CD14-positive monocyte (primary cell): ENCODE results near the gene ADGRE3. TPM values are rescaled to one million over a fixed set of nuclear protein-coding genes. Genes with fewer than 3 reads are reported as not detected.

Experiments
- DNase-seq, 3 donors: peaks; one replicate each; pipeline ENCODE4 v3.0.0-alpha.2; 2011 to 2022
- H2AFZ ChIP-seq: 2 replicates; pipeline ENCODE4 v1.6.0; 2012; ENCODE audit warnings: mild to moderate bottlenecking, low read depth, low read length, inconsistent platforms; ENCODE audit not compliant: insufficient read depth, poor library complexity, severe bottlenecking
- H3K27ac ChIP-seq, 2 donors: 1 replicate in 1 of 2; 2 replicates in 1 of 2; pipeline ENCODE4 v1.5.1; 2012 to 2013; ENCODE audit warnings: low read length in 2 of 2, control low read depth in 1 of 2, inconsistent platforms in 1 of 2, low read depth in 1 of 2, mild to moderate bottlenecking in 1 of 2
- H3K27me3 ChIP-seq, 2 donors: one replicate each; pipeline versions ENCODE4 v1.6.0 to v1.6.1; 2011 to 2013; ENCODE audit warnings: low read length in 2 of 2; ENCODE audit not compliant: control insufficient read depth in 2 of 2, insufficient read depth in 2 of 2
- H3K36me3 ChIP-seq, 2 donors: replicated peaks in 1 of 2; 1 replicate in 1 of 2; 2 replicates in 1 of 2; pipeline versions ENCODE4 v1.5.1 to v1.6.1; 2012 to 2013; ENCODE audit warnings: low read length in 2 of 2, control low read depth in 1 of 2, inconsistent platforms in 1 of 2, mild to moderate bottlenecking in 1 of 2; ENCODE audit not compliant: insufficient read depth in 2 of 2, control insufficient read depth in 1 of 2
- H3K4me1 ChIP-seq, 2 donors: 1 replicate in 1 of 2; 2 replicates in 1 of 2; pipeline versions ENCODE4 v1.5.1 to v1.6.1; 2012 to 2013; ENCODE audit warnings: low read length in 2 of 2, control low read depth in 1 of 2, inconsistent platforms in 1 of 2, mild to moderate bottlenecking in 1 of 2, moderate library complexity in 1 of 2; ENCODE audit not compliant: insufficient read depth in 2 of 2, control insufficient read depth in 1 of 2
- H3K4me2 ChIP-seq: replicated peaks from 2 replicates; pipeline ENCODE3; 2012; ENCODE audit warnings: low read length, moderate library complexity, mild to moderate bottlenecking; ENCODE audit not compliant: poor library complexity, severe bottlenecking; ENCODE audit errors: extremely low read depth
- H3K4me3 ChIP-seq, 3 experiments: fragments of 200-600 bp in 1 of 3; sonication (generic) in 1 of 3; replicated peaks in 1 of 3; 1 replicate in 2 of 3; 2 replicates in 1 of 3; pipeline ENCODE4 v1.5.1; 2011 to 2013; ENCODE audit warnings: low read length in 3 of 3, mild to moderate bottlenecking in 3 of 3, control low read depth in 2 of 3, low read depth in 2 of 3, inconsistent platforms in 1 of 3, moderate library complexity in 1 of 3
- H3K79me2 ChIP-seq: 2 replicates; pipeline ENCODE4 v1.6.0; 2012; ENCODE audit warnings: mild to moderate bottlenecking, control low read depth, inconsistent platforms, low read length, moderate library complexity; ENCODE audit not compliant: insufficient read depth
- H3K9ac ChIP-seq: 2 replicates; pipeline ENCODE4 v1.6.0; 2017; ENCODE audit warnings: low read length, mild to moderate bottlenecking; ENCODE audit not compliant: insufficient read depth, poor library complexity, severe bottlenecking
- H3K9me3 ChIP-seq, 2 donors: replicated peaks in 1 of 2; 1 replicate in 1 of 2; 2 replicates in 1 of 2; pipeline versions ENCODE4 v1.5.1 to v1.6.1; 2012 to 2013; ENCODE audit warnings: low read length in 2 of 2, control low read depth in 1 of 2; ENCODE audit not compliant: control insufficient read depth in 1 of 2, insufficient read depth in 1 of 2
- H4K20me1 ChIP-seq: 2 replicates; pipeline ENCODE4 v1.6.0; 2012; ENCODE audit warnings: mild to moderate bottlenecking, low read length, control low read depth, moderate library complexity; ENCODE audit not compliant: insufficient read depth
- H3K27ac Mint-ChIP-seq, 7 donors: one replicate each; pipeline ENCODE4 v1.8.0; 2020; ENCODE audit warnings: mild to moderate bottlenecking in 7 of 7, mixed read lengths in 7 of 7, moderate library complexity in 6 of 7, inconsistent platforms in 2 of 7
- H3K27me3 Mint-ChIP-seq, 3 donors: one replicate each; pipeline ENCODE4 v1.8.0; 2021 to 2022; ENCODE audit warnings: low read depth in 3 of 3, mild to moderate bottlenecking in 3 of 3, mixed read lengths in 3 of 3, moderate library complexity in 3 of 3, inconsistent platforms in 1 of 3
- H3K36me3 Mint-ChIP-seq, 2 donors: one replicate each; pipeline ENCODE4 v1.8.0; 2020; ENCODE audit warnings: mixed read lengths in 2 of 2, inconsistent platforms in 1 of 2, mild to moderate bottlenecking in 1 of 2
- H3K4me1 Mint-ChIP-seq: one replicate; pipeline ENCODE4 v1.8.0; 2020; ENCODE audit warnings: mild to moderate bottlenecking, mixed read lengths
- H3K4me3 Mint-ChIP-seq, 2 donors: one replicate each; pipeline ENCODE4 v1.8.0; 2020; ENCODE audit warnings: mild to moderate bottlenecking in 2 of 2, mixed read lengths in 2 of 2, moderate library complexity in 1 of 2
- H3K9me3 Mint-ChIP-seq, 7 donors: one replicate each; pipeline ENCODE4 v1.8.0; 2020 to 2022; ENCODE audit warnings: mixed read lengths in 7 of 7, mild to moderate bottlenecking in 6 of 7, moderate library complexity in 6 of 7, inconsistent platforms in 2 of 7
- WGBS: methylation state at CpG from one replicate; pipeline ENCODE4 v1.1.5; 2013; ENCODE audit warnings: missing lambda C conversion rate; ENCODE audit not compliant: insufficient coverage; 5-methylcytosine and 5-hydroxymethylcytosine counted together
- intact Hi-C, 2 donors: fragments of 100-400 bp; cut with micrococcal nuclease; formaldehyde crosslinking; loops; one replicate each; pipeline versions ENCODE4 v1.15.0 to v1.15.1; 2023
- polyA plus RNA-seq, 3 donors: library from polyadenylated mRNA; depleted of rRNA in 1 of 3; unstranded in 2 of 3; stranded (reverse) in 1 of 3; fragments of 300-500 nt in 2 of 3; fragments of >200 nt in 1 of 3; fragmentation: Illumina TruSeq in 2 of 3; gene quantifications; 1 replicate in 2 of 3; 2 replicates in 1 of 3; pipeline ENCODE4 v1.2.3, GENCODE V29; 2012 to 2021
- TF ChIP-seq, protein P1 (sequence below): fragments of 200-600 bp; IDR thresholded peaks from one replicate; pipeline ENCODE4 v1.8.0; 2022; ENCODE audit warnings: antibody characterized with exemption, mild to moderate bottlenecking

ADGRE3 gene
- polyA plus RNA-seq, 3 donors: 27.3 to 92.0 (median 28.3) TPM

DNA sequence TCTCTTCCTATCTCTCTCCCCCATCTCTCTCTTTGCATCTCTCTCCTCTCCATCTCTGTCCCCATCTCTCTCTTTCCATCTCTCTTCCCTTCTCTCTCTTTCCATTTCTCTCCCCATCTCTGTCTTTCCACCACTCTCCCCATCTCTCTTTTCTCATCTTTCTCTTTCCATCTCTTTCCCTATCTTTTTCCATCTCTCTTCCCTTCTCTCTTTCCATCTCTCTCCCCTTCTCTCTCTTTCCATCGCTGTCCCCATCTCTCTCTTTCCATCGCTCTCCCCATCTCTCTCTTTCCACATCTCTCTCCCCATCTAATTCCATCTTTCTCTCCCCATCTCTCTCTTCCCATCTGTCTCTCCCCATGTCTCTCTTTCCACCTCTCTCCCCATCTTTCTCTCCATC is 24.5 kb downstream of the ADGRE3 start:
- DNase-seq: no peak
- Mint-ChIP-seq H3K27ac (no peak overlapping the region), H3K9me3 (peaks cover 3 to 11% (median 5%) of the 10 kb centered on the region in 7 donors), H3K4me3 (peak overlapping the region in 1 of 2 donors; percentile 58), H3K4me1 (peaks cover 5% of the 10 kb centered on the region), H3K36me3 (peaks cover 37 to 77% of the 10 kb centered on the region in 2 donors), H3K27me3 (peaks cover 16 to 21% (median 19%) of the 10 kb centered on the region in 3 donors)
- TF ChIP-seq, protein P1, sequence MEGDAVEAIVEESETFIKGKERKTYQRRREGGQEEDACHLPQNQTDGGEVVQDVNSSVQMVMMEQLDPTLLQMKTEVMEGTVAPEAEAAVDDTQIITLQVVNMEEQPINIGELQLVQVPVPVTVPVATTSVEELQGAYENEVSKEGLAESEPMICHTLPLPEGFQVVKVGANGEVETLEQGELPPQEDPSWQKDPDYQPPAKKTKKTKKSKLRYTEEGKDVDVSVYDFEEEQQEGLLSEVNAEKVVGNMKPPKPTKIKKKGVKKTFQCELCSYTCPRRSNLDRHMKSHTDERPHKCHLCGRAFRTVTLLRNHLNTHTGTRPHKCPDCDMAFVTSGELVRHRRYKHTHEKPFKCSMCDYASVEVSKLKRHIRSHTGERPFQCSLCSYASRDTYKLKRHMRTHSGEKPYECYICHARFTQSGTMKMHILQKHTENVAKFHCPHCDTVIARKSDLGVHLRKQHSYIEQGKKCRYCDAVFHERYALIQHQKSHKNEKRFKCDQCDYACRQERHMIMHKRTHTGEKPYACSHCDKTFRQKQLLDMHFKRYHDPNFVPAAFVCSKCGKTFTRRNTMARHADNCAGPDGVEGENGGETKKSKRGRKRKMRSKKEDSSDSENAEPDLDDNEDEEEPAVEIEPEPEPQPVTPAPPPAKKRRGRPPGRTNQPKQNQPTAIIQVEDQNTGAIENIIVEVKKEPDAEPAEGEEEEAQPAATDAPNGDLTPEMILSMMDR: no peak
- H3K27ac ChIP-seq: no peak overlapping the region
- H3K27me3 ChIP-seq: no peaks in the 10 kb centered on the region
- H3K79me2 ChIP-seq: no peaks in the 10 kb centered on the region
- H3K36me3 ChIP-seq: peaks cover 0 to 42% of the 10 kb centered on the region in 2 donors
- H3K4me2 ChIP-seq: no peak overlapping the region
- 87% methylated on average over 2 of the region's 2 CpGs for WGBS
- intact Hi-C loops: no loop called here
- peaks cover 0 to 2% of the 10 kb centered on the region in 2 donors for H3K9me3 ChIP-seq
- H2AFZ ChIP-seq: no peak overlapping the region
- H4K20me1 ChIP-seq: no peaks in the 10 kb centered on the region
- H3K4me1 ChIP-seq: peaks cover 0 to 2% of the 10 kb centered on the region in 2 donors
- H3K4me3 ChIP-seq: no peak overlapping the region
- H3K9ac ChIP-seq: no peak overlapping the region

DNA sequence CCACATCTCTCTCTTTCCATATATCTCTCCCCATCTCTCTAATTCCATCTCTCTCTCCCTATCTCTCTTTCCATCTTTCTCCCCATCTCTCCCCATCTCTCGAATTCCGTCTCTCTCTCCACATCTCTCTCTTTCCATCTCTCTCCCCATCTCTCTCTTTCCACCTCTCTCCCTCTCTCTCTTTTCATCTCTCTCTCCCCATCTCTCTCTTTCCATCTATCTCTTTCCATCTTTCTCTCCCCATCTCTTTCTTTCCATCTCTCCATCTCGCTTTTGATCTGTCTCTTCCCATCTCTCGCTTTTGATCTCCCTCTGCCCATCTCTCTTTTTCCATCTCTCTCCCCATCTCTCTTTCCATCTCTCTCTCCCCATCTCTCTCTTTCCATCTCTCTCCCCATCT is 25.6 kb downstream of the ADGRE3 start:
- Histone ChIP-seq H2AFZ (no peak overlapping the region), H3K9me3 (peaks cover 0 to 2% of the 10 kb centered on the region in 2 donors), H3K4me1 (no peaks in the 10 kb centered on the region), H3K4me3 (no peak overlapping the region), H4K20me1 (no peaks in the 10 kb centered on the region), H3K4me2 (no peak overlapping the region), H3K27me3 (no peaks in the 10 kb centered on the region), H3K79me2 (no peaks in the 10 kb centered on the region), H3K9ac (no peak overlapping the region), H3K27ac (no peak overlapping the region), H3K36me3 (peaks cover 4 to 47% of the 10 kb centered on the region in 2 donors)
- intact Hi-C loops: no loop called here
- Mint-ChIP-seq H3K9me3 (peaks cover 4 to 11% (median 7%) of the 10 kb centered on the region in 7 donors), H3K4me3 (peak overlapping the region in 1 of 2 donors; percentile 36), H3K4me1 (peaks cover 2% of the 10 kb centered on the region), H3K27ac (peak overlapping the region in 1 of 7 donors; percentile 21), H3K27me3 (peaks cover 16 to 21% (median 20%) of the 10 kb centered on the region in 3 donors), H3K36me3 (peaks cover 39 to 77% of the 10 kb centered on the region in 2 donors)
- no peak for DNase-seq
- TF ChIP-seq, protein P1: no peak
- WGBS: 92% methylated on average over 4 of the region's 4 CpGs
